H9 (cell line): ENCODE results near the gene LYPD1. TPM values are rescaled to one million over a fixed set of nuclear protein-coding genes. Genes with fewer than 3 reads are reported as not detected.

Source experiments
- DNase-seq: peaks from one replicate; pipeline ENCODE4 v3.0.0-alpha.2; 2017
- H2AFZ ChIP-seq: one replicate; pipeline ENCODE4 v1.6.1; 2013; ENCODE audit warnings: mild to moderate bottlenecking, low read length, control low read depth, moderate library complexity
- H2AK5ac ChIP-seq: 2 replicates; pipeline ENCODE4 v1.6.1; 2013; ENCODE audit warnings: low read length, control low read depth, mixed read lengths; ENCODE audit not compliant: insufficient read length
- H2BK120ac ChIP-seq: one replicate; pipeline ENCODE4 v1.6.1; 2013; ENCODE audit warnings: low read depth, mild to moderate bottlenecking, low read length, control low read depth, inconsistent platforms; ENCODE audit not compliant: poor library complexity, severe bottlenecking
- H2BK12ac ChIP-seq: 2 replicates; pipeline ENCODE4 v1.6.1; 2013; ENCODE audit warnings: low read length, control low read depth, mixed read lengths, low read depth; ENCODE audit not compliant: insufficient read length
- H2BK15ac ChIP-seq: 2 replicates; pipeline ENCODE4 v1.6.1; 2013; ENCODE audit warnings: low read depth, low read length, control low read depth
- H2BK20ac ChIP-seq: one replicate; pipeline ENCODE4 v1.6.1; 2013; ENCODE audit warnings: low read depth, mild to moderate bottlenecking, low read length, control low read depth, inconsistent platforms; ENCODE audit not compliant: poor library complexity, severe bottlenecking
- H2BK5ac ChIP-seq: 2 replicates; pipeline ENCODE4 v1.6.1; 2013; ENCODE audit warnings: low read length, control low read depth, mixed read lengths; ENCODE audit not compliant: insufficient read length
- H3K14ac ChIP-seq: 2 replicates; pipeline ENCODE4 v1.6.1; 2013; ENCODE audit warnings: low read length, control low read depth; ENCODE audit not compliant: insufficient read depth
- H3K18ac ChIP-seq: 2 replicates; pipeline ENCODE4 v1.6.1; 2013; ENCODE audit warnings: low read depth, mild to moderate bottlenecking, mixed read lengths, low read length, control low read depth; ENCODE audit not compliant: insufficient read length
- H3K23ac ChIP-seq: 2 replicates; pipeline ENCODE4 v1.6.1; 2013; ENCODE audit warnings: low read length, control low read depth, mixed read lengths, low read depth; ENCODE audit not compliant: insufficient read length
- H3K23me2 ChIP-seq: 2 replicates; pipeline ENCODE4 v1.6.1; 2013; ENCODE audit warnings: low read depth, mild to moderate bottlenecking, mixed read lengths, low read length, control low read depth; ENCODE audit not compliant: insufficient read length, poor library complexity, severe bottlenecking
- H3K27ac ChIP-seq: 2 replicates; pipeline ENCODE4 v1.5.1; 2013; ENCODE audit warnings: low read length, control low read depth, mixed read lengths, low read depth; ENCODE audit not compliant: insufficient read length
- H3K27me3 ChIP-seq: 2 replicates; pipeline ENCODE4 v1.6.1; 2013; ENCODE audit warnings: low read length, control low read depth, inconsistent platforms; ENCODE audit not compliant: insufficient read depth
- H3K4ac ChIP-seq: 2 replicates; pipeline ENCODE4 v1.6.1; 2013; ENCODE audit warnings: low read depth, mild to moderate bottlenecking, control low read depth, inconsistent platforms, low read length, moderate library complexity
- H3K4me1 ChIP-seq: 2 replicates; pipeline ENCODE4 v1.6.1; 2013; ENCODE audit warnings: low read length, control low read depth, inconsistent platforms; ENCODE audit not compliant: insufficient read depth
- H3K4me2 ChIP-seq: 2 replicates; pipeline ENCODE4 v1.6.1; 2013; ENCODE audit warnings: low read length, control low read depth, mixed read lengths; ENCODE audit not compliant: insufficient read length, insufficient read depth
- H3K56ac ChIP-seq: 2 replicates; pipeline ENCODE4 v1.6.1; 2013; ENCODE audit warnings: low read depth, mild to moderate bottlenecking, mixed read lengths, low read length, control low read depth; ENCODE audit not compliant: insufficient read length
- H3K79me1 ChIP-seq: 2 replicates; pipeline ENCODE4 v1.6.1; 2013; ENCODE audit warnings: low read depth, mild to moderate bottlenecking, moderate library complexity, low read length, control low read depth, inconsistent platforms; ENCODE audit not compliant: insufficient read depth, poor library complexity, severe bottlenecking
- H3K79me2 ChIP-seq: 2 replicates; pipeline ENCODE4 v1.6.1; 2013; ENCODE audit warnings: low read length, control low read depth, inconsistent platforms; ENCODE audit not compliant: insufficient read depth
- H3K9ac ChIP-seq: 2 replicates; pipeline ENCODE4 v1.6.1; 2013; ENCODE audit warnings: low read length, control low read depth, mixed read lengths; ENCODE audit not compliant: insufficient read length; ENCODE audit errors: extremely low read depth
- H3K9me3 ChIP-seq: one replicate; pipeline ENCODE4 v1.6.1; 2013; ENCODE audit warnings: low read depth, low read length, inconsistent platforms; ENCODE audit not compliant: control insufficient read depth
- H3T11ph ChIP-seq: one replicate; pipeline ENCODE4 v1.6.1; 2013; ENCODE audit warnings: mild to moderate bottlenecking, low read length, control low read depth, inconsistent platforms
- H4K20me1 ChIP-seq: one replicate; pipeline ENCODE4 v1.6.1; 2013; ENCODE audit not compliant: control insufficient read depth, insufficient read length, insufficient read depth
- H4K5ac ChIP-seq: 2 replicates; pipeline ENCODE4 v1.6.1; 2013; ENCODE audit warnings: low read depth, mild to moderate bottlenecking, mixed read lengths, low read length, control low read depth; ENCODE audit not compliant: insufficient read length
- H4K8ac ChIP-seq: replicated peaks from 2 replicates; pipeline ENCODE4 v1.6.1; 2013; ENCODE audit warnings: low read length, control low read depth, mixed read lengths, low read depth; ENCODE audit not compliant: insufficient read length
- H4K91ac ChIP-seq: 2 replicates; pipeline ENCODE4 v1.6.1; 2013; ENCODE audit warnings: low read depth, mild to moderate bottlenecking, moderate library complexity, mixed read lengths, low read length, control low read depth; ENCODE audit not compliant: insufficient read length
- H3K27ac Mint-ChIP-seq, 3 experiments: 2 replicates in 2 of 3; 3 replicates in 1 of 3; pipeline ENCODE4 v1.8.0; 2020 to 2021; ENCODE audit warnings: mixed read lengths in 3 of 3, mild to moderate bottlenecking in 1 of 3, moderate library complexity in 1 of 3
- H3K27me3 Mint-ChIP-seq: 2 replicates; pipeline ENCODE4 v1.8.0; 2021; ENCODE audit warnings: low read depth, mild to moderate bottlenecking, moderate library complexity, mixed read lengths
- H3K36me3 Mint-ChIP-seq, 3 experiments: 2 replicates in 2 of 3; 3 replicates in 1 of 3; pipeline ENCODE4 v1.8.0; 2020 to 2021; ENCODE audit warnings: low read depth in 3 of 3, mixed read lengths in 3 of 3; ENCODE audit not compliant: insufficient read depth in 1 of 3
- H3K4me1 Mint-ChIP-seq, 2 experiments: 2 replicates each; pipeline ENCODE4 v1.8.0; 2020; ENCODE audit warnings: mixed read lengths in 2 of 2
- H3K4me3 Mint-ChIP-seq, 2 experiments: 2 replicates in 1 of 2; 3 replicates in 1 of 2; pipeline ENCODE4 v1.8.0; 2020 to 2021; ENCODE audit warnings: mild to moderate bottlenecking in 2 of 2, mixed read lengths in 2 of 2, moderate library complexity in 1 of 2
- H3K9me3 Mint-ChIP-seq, 2 experiments: 2 replicates in 1 of 2; 3 replicates in 1 of 2; pipeline ENCODE4 v1.8.0; 2020; ENCODE audit warnings: mild to moderate bottlenecking in 2 of 2, mixed read lengths in 2 of 2, moderate library complexity in 1 of 2
- CTCF ChIP-seq: fragments of 200-600 bp; sonication (generic); conservative IDR thresholded peaks from 3 replicates; pipeline ENCODE4 v1.8.0; 2021; ENCODE audit warnings: antibody characterized with exemption, mild to moderate bottlenecking
- WGBS: extraction: QIAGEN DNeasy Blood & Tissue Kit; methylation state at CpG from one replicate; pipeline ENCODE4 v1.1.7; 2013; ENCODE audit warnings: missing lambda C conversion rate, low lambda C conversion rate, mixed read lengths; ENCODE audit not compliant: insufficient read length; ENCODE audit errors: extremely low coverage; 5-methylcytosine and 5-hydroxymethylcytosine counted together
- total RNA-seq: library from RNA; stranded (reverse); gene quantifications from 2 replicates; pipeline ENCODE4 v1.2.1, GENCODE V29; 2021

Gene LYPD1
- total RNA-seq, 1 experiment from 2014 or later, result 10.6 TPM

DNA sequence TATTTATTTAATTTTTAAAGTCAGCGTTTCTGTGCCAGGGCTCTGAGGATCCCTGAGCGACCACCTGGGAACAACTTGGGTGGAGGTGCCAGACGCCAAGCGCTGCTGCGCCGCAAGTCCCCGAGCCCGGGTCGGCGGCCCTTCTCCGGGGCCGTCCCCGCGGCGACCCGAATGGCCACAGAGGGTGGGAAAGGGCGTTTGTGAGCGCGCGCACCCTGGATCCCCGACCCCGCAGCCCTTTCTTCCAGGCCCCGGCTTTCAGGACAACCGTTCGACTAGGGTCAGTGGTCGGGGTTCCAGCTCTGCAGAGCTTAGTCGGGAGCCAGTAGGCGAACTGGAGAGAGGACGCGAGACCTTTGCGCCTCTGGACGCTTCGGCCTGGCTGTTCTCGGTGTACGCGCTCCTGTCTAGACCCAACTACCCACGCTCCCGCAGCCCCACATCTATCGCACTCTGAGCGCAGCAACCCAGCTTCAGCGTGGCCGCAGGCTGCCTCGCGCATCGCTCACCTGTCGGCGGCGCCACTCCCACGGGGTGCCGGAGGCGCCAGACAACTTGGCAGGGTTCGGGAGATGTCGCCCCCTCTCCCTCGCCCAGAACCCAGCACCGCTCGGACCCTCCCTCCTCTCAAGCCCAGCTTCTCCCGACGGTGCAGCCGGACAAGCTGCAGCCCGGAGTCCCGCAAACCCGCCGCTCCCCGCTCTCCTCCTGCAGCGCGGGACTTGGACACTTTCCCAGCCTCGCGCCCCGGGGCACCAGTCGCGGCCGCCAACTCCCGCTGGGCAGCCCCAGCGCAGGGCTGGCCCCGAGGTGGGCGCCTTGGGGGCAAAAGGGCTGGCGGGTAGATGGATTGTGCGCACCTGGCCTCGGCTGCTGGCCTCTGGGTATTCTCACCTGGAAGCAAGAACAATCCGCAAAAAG, 758 bp downstream of the LYPD1 start:
- Histone ChIP-seq H3K79me1 (no peaks in the 10 kb centered on the region), H3K23me2 (peaks cover 30% of the 10 kb centered on the region), H3K9ac (no peak overlapping the region), H3K14ac (no peak overlapping the region), H2BK120ac (no peak overlapping the region), H3K23ac (no peak overlapping the region), H3K4me2 (peak overlapping the region; percentile 87), H3K27me3 (peaks cover 23% of the 10 kb centered on the region; the same call in 1 of the 2 replicates), H2AFZ (no peak overlapping the region), H4K20me1 (no peaks in the 10 kb centered on the region), H4K8ac (no peak overlapping the region), H3K4me1 (no peaks in the 10 kb centered on the region), H4K5ac (no peak overlapping the region), H2BK5ac (no peak overlapping the region), H2BK15ac (no peak overlapping the region), H2AK5ac (no peak overlapping the region), H3K79me2 (no peaks in the 10 kb centered on the region), H3K18ac (no peak overlapping the region), H3T11ph (no peak overlapping the region), H2BK12ac (no peak overlapping the region), H2BK20ac (no peak overlapping the region), H3K27ac (no peak overlapping the region), H4K91ac (no peak overlapping the region), H3K4ac (no peak overlapping the region), H3K9me3 (no peaks in the 10 kb centered on the region), H3K56ac (no peak overlapping the region)
- Mint-ChIP-seq H3K4me1 (peaks cover 15 to 16% of the 10 kb centered on the region in 2 experiments), H3K27ac (no peak overlapping the region), H3K36me3 (no peaks in the 10 kb centered on the region; a peak in 1 of 7 replicates), H3K4me3 (peak overlapping the region; percentile 77 to 81), H3K9me3 (peaks cover 0 to 2% of the 10 kb centered on the region in 2 experiments; a peak in 2 of 5 replicates), H3K27me3 (peaks cover 72% of the 10 kb centered on the region)
- no CpG with 5 or more reads among the region's 80 CpGs for WGBS
- peak; percentile 37; the same call in 2 of the 3 replicates for TF ChIP-seq CTCF
- DNase-seq, result peak; percentile 54
